Aorta (tissue), 5 donors: ENCODE measurements around the gene QSER1. TPM values are rescaled to one million over a fixed set of nuclear protein-coding genes. Genes with fewer than 3 reads are reported as not detected.

Source experiments
- ATAC-seq: fragments of 200-7000 bp; cut with Tn5 transposase; one replicate; pipeline ENCODE4 v1.9.1; 2022; ENCODE audit warnings: moderate library complexity; ENCODE audit not compliant: low FRiP score
- DNase-seq, 2 donors: peaks; one replicate each; pipeline ENCODE4 v3.0.0-alpha.2; 2020
- H3K27ac ChIP-seq, 2 donors: one replicate each; pipeline ENCODE4 v1.5.1; 2013; ENCODE audit warnings: low read length in 2 of 2, mild to moderate bottlenecking in 2 of 2, moderate library complexity in 2 of 2, control low read depth in 1 of 2, inconsistent platforms in 1 of 2, low read depth in 1 of 2
- H3K27me3 ChIP-seq, 2 donors: one replicate each; pipeline ENCODE4 v1.6.1; 2013; ENCODE audit warnings: control low read depth in 1 of 2, low read length in 1 of 2, mild to moderate bottlenecking in 1 of 2, moderate library complexity in 1 of 2; ENCODE audit not compliant: insufficient read depth in 2 of 2, control insufficient read depth in 1 of 2
- H3K36me3 ChIP-seq, 2 donors: one replicate each; pipeline ENCODE4 v1.6.1; 2013; ENCODE audit warnings: control low read depth in 1 of 2, low read length in 1 of 2, mild to moderate bottlenecking in 1 of 2; ENCODE audit not compliant: insufficient read depth in 2 of 2, control insufficient read depth in 1 of 2
- H3K4me1 ChIP-seq, 2 donors: one replicate each; pipeline ENCODE4 v1.6.1; 2013; ENCODE audit warnings: low read length in 2 of 2, control low read depth in 1 of 2, mild to moderate bottlenecking in 1 of 2, moderate library complexity in 1 of 2; ENCODE audit not compliant: insufficient read depth in 2 of 2, control insufficient read depth in 1 of 2
- H3K4me3 ChIP-seq, 2 donors: one replicate each; pipeline ENCODE4 v1.5.1; 2013; ENCODE audit warnings: low read length in 2 of 2, control low read depth in 1 of 2, mild to moderate bottlenecking in 1 of 2
- H3K9me3 ChIP-seq: one replicate; pipeline ENCODE4 v1.6.1; 2013; ENCODE audit warnings: mild to moderate bottlenecking, low read length; ENCODE audit not compliant: control insufficient read depth
- whole genome bisulfite sequencing, 2 donors: extraction: QIAGEN DNeasy Blood & Tissue Kit; methylation state at CpG; one replicate each; pipeline ENCODE4 v1.1.7; 2013; 5-methylcytosine and 5-hydroxymethylcytosine counted together
- intact Hi-C, 2 donors: fragments of 100-400 bp; cut with DNase I; formaldehyde crosslinking; loops; one replicate each; pipeline versions ENCODE4 v1.14.2 to v1.15.0; 2022
- long read RNA-seq, 2 donors: library from polyadenylated mRNA; unstranded; transcript quantifications; one replicate each; pipeline ENCODE4 v2.0.0, GENCODE V29; 2020 to 2021
- polyA plus RNA-seq, 2 donors: library from polyadenylated mRNA; stranded (reverse); fragments of 200-250 nt; gene quantifications; one replicate each; pipeline ENCODE4 v1.2.3, GENCODE V29; 2013
- total RNA-seq, 2 donors: library from RNA; stranded (reverse); fragmentation: NEBNext Ultra II Directional; extraction: Animal tissue kit (Norgen Biotek cat#: 25700); gene quantifications; one replicate each; pipeline ENCODE4 v1.2.1, GENCODE V29; 2021
- donor health status: healthy with polysubstance abuse.
- donor health status: Bipolar disorder and iron deficiency.
- donor health status: DM: no; HTN: no; CAD: no.
- donor health status: DM: no; HTN: no; CAD: no.
- donor health status: DM: yes; HTN: yes; CAD: no.

The QSER1 gene
- total RNA-seq = 10 to 100 TPM; 22.1 to 34.3 TPM
- polyA plus RNA-seq = 1 to 10 TPM; 2.5 to 3.9 TPM
- long read RNA-seq, donor 1, partial matches to known transcripts = 1 of 2 reads
- long read RNA-seq, donor 1, other reads (novel, unspliced or antisense) = 1 of 2 reads
- long read RNA-seq, donor 2, partial matches to known transcripts = 2 of 8 reads
- long read RNA-seq, donor 2, other reads (novel, unspliced or antisense) = 6 of 8 reads

GRCh38 chr11:32892355-32893092 lies at the start of gene QSER1:
Gene QSER1 (plus strand): TSS chr11:32892811. CDS start chr11:32893126, 315 bp downstream.
- 1% methylated on average over 38 to 91 of the region's 91 CpGs for WGBS, 2 donors
- Histone ChIP-seq H3K27me3 (no peaks in the 10 kb centered on the region), H3K4me1 (peaks cover 0 to 3% of the 10 kb centered on the region in 2 donors), H3K4me3 (peak within 1 kb of the TSS; percentile 96 to 99), H3K36me3 (no peaks in the 10 kb centered on the region), H3K9me3 (no peaks in the 10 kb centered on the region), H3K27ac (peak within 1 kb of the TSS; percentile 52 to 75)
- intact Hi-C loops = loop anchor here in 1 of 2 donors (10.0 kb wide), 1 partner anchor 152 kb away; no protein-coding TSS in a partner anchor
- ATAC-seq (peak; percentile 81), DNase-seq (peak; percentile 81 to 91)

GRCh38 chr11:32843544-32843943 lies 49.1 kb upstream of the QSER1 start:
- WGBS, 2 donors = 64 to 74% methylated on average over 3 of the region's 3 CpGs
- H3K4me3 ChIP-seq = no peak overlapping the region
- H3K4me1 ChIP-seq = no peaks in the 10 kb centered on the region
- no peaks in the 10 kb centered on the region for H3K9me3 ChIP-seq
- no peak for ATAC-seq
- no peaks in the 10 kb centered on the region for H3K27me3 ChIP-seq
- no peak overlapping the region for H3K27ac ChIP-seq
- DNase-seq = no peak
- intact Hi-C loops = no loop called here
- no peaks in the 10 kb centered on the region for H3K36me3 ChIP-seq

- no peaks in the 10 kb centered on the region for H3K36me3 ChIP-seq
- no peak overlapping the region for H3K27ac ChIP-seq
- no peaks in the 10 kb centered on the region for H3K9me3 ChIP-seq
- no peaks in the 10 kb centered on the region for H3K4me1 ChIP-seq
- no peak for ATAC-seq
- no peaks in the 10 kb centered on the region for H3K27me3 ChIP-seq
- intact Hi-C loops = no loop called here
- 82 to 90% methylated on average over 2 of the region's 2 CpGs for WGBS, 2 donors
- H3K4me3 ChIP-seq = no peak overlapping the region
- DNase-seq = no peak
Observed at GRCh38 chr11:32847511-32847910, 45.1 kb upstream of the QSER1 start.

GRCh38 chr11:32849761-32850160 lies 42.9 kb upstream of the QSER1 start:
- Histone ChIP-seq H3K9me3 (no peaks in the 10 kb centered on the region), H3K4me1 (no peaks in the 10 kb centered on the region), H3K36me3 (no peaks in the 10 kb centered on the region), H3K27me3 (no peaks in the 10 kb centered on the region), H3K27ac (no peak overlapping the region), H3K4me3 (no peak overlapping the region)
- ATAC-seq (no peak), DNase-seq (no peak)
- intact Hi-C loops = no loop called here
- 66 to 70% methylated on average over 1 of the region's 1 CpG for WGBS, 2 donors

GRCh38 chr11:32851251-32851650 lies 41.4 kb upstream of the QSER1 start:
- 82 to 90% methylated on average over 1 of the region's 1 CpG for WGBS, 2 donors
- DNase-seq = no peak

GRCh38 chr11:32852207-32852606 lies 40.4 kb upstream of the QSER1 start:
- Histone ChIP-seq H3K4me1 (no peaks in the 10 kb centered on the region), H3K4me3 (no peak overlapping the region), H3K27me3 (no peaks in the 10 kb centered on the region), H3K9me3 (no peaks in the 10 kb centered on the region), H3K27ac (no peak overlapping the region), H3K36me3 (no peaks in the 10 kb centered on the region)
- DNase-seq (no peak), ATAC-seq (peak; percentile 41)
- intact Hi-C loops = no loop called here
- 47 to 56% methylated on average over 4 of the region's 4 CpGs for WGBS, 2 donors

More at GRCh38 chr11:32851251-32851650, 41.4 kb upstream of the QSER1 start:
- no peak for ATAC-seq
- intact Hi-C loops = no loop called here
- Histone ChIP-seq H3K27ac (no peak overlapping the region), H3K27me3 (no peaks in the 10 kb centered on the region), H3K4me1 (no peaks in the 10 kb centered on the region), H3K36me3 (no peaks in the 10 kb centered on the region), H3K9me3 (no peaks in the 10 kb centered on the region), H3K4me3 (no peak overlapping the region)

- no peak overlapping the region for H3K4me3 ChIP-seq
- no peaks in the 10 kb centered on the region for H3K9me3 ChIP-seq
- no peaks in the 10 kb centered on the region for H3K27me3 ChIP-seq
- no peak overlapping the region for H3K27ac ChIP-seq
- DNase-seq (no peak), ATAC-seq (no peak)
- WGBS, 2 donors = 48% methylated on average over 2 of the region's 2 CpGs
- no peaks in the 10 kb centered on the region for H3K4me1 ChIP-seq
- no peaks in the 10 kb centered on the region for H3K36me3 ChIP-seq
- intact Hi-C loops = no loop called here
Observed at GRCh38 chr11:32855601-32856000, 37.0 kb upstream of the QSER1 start.

GRCh38 chr11:32858731-32859130 lies 33.9 kb upstream of the QSER1 start:
- no peaks in the 10 kb centered on the region for H3K36me3 ChIP-seq
- no peaks in the 10 kb centered on the region for H3K27me3 ChIP-seq
- H3K27ac ChIP-seq = no peak overlapping the region
- no peak for DNase-seq
- WGBS, 2 donors = 64 to 75% methylated on average over 1 of the region's 1 CpG
- H3K4me1 ChIP-seq = no peaks in the 10 kb centered on the region
- H3K9me3 ChIP-seq = no peaks in the 10 kb centered on the region
- intact Hi-C loops = no loop called here
- ATAC-seq = no peak
- no peak overlapping the region for H3K4me3 ChIP-seq
